Astrocyte of the spinal cord (primary cell): ENCODE results near the gene RASA2.

Experiments used
- DNase-seq: peaks from one replicate; pipeline ENCODE4 v3.0.0; 2011; ENCODE audit warnings: low read depth, low spot score
- H3K4me3 ChIP-seq: 2 replicates; pipeline ENCODE4 v1.5.1; 2011; ENCODE audit warnings: low read depth, mild to moderate bottlenecking, low read length, moderate library complexity
- CTCF ChIP-seq: IDR thresholded peaks from 2 replicates; pipeline ENCODE4 v1.5.1; 2012; ENCODE audit warnings: low read depth, mild to moderate bottlenecking, low read length, inconsistent platforms
- in situ Hi-C: cut with HindIII; loops from 2 replicates; pipeline ENCODE4 v1.10.0; 2017; ENCODE audit warnings: low sequenced_read_pairs

The RASA2 gene

GRCh38 chr3:141456301-141456625, 30.6 kb upstream of the RASA2 start:
- TF ChIP-seq CTCF, result no peak
- DNase-seq, result peak; percentile 35
- H3K4me3 ChIP-seq, result no peak overlapping the region
- in situ Hi-C loops, result no loop called here

- no peak for TF ChIP-seq CTCF
- no peak overlapping the region for H3K4me3 ChIP-seq
- in situ Hi-C loops, result no loop called here
- DNase-seq, result no peak
Observed at GRCh38 chr3:141457624-141458236, 29.1 kb upstream of the RASA2 start.

- in situ Hi-C loops, result no loop called here
- H3K4me3 ChIP-seq, result no peak overlapping the region
- no peak for DNase-seq
- no peak for TF ChIP-seq CTCF
Observed at GRCh38 chr3:141459008-141459407, 27.8 kb upstream of the RASA2 start.

- in situ Hi-C loops, result no loop called here
Observed at GRCh38 chr3:141460097-141460704, 26.6 kb upstream of the RASA2 start.

GRCh38 chr3:141462176-141462859, 24.5 kb upstream of the RASA2 start:
- no peak for TF ChIP-seq CTCF
- no peak overlapping the region for H3K4me3 ChIP-seq
- no peak for DNase-seq
- in situ Hi-C loops, result no loop called here

More at GRCh38 chr3:141460097-141460704, 26.6 kb upstream of the RASA2 start:
- TF ChIP-seq CTCF, result peak; percentile 87
- peak; percentile 81 for DNase-seq
- H3K4me3 ChIP-seq, result no peak overlapping the region

- DNase-seq, result peak; percentile 51
- TF ChIP-seq CTCF, result peak; percentile 36
- in situ Hi-C loops, result no loop called here
- no peak overlapping the region for H3K4me3 ChIP-seq
Observed at GRCh38 chr3:141465221-141465620, 21.6 kb upstream of the RASA2 start.
